Lower leg skin (tissue), 4 donors: ENCODE results near the gene WDR27. TPM values are rescaled to one million over a fixed set of nuclear protein-coding genes. Genes with fewer than 3 reads are reported as not detected.

ENCODE experiments used
- DNase-seq, 2 donors: peaks; one replicate each; pipeline ENCODE4 v3.0.0-alpha.2; 2019; ENCODE audit warnings: low spot score in 2 of 2
- H3K4me3 ChIP-seq: fragments of 200-600 bp; sonication (generic); 2 replicates; pipeline ENCODE4 v1.5.1; 2017; ENCODE audit warnings: mild to moderate bottlenecking, low read depth; ENCODE audit not compliant: poor library complexity, severe bottlenecking
- CTCF ChIP-seq, 3 donors: fragments of 450-650 bp; IDR thresholded peaks; one replicate each; pipeline ENCODE4 v1.5.1; 2016; ENCODE audit warnings: antibody characterized with exemption in 3 of 3, mild to moderate bottlenecking in 3 of 3, moderate library complexity in 2 of 3
- POLR2A ChIP-seq, 2 donors: fragments of 450-650 bp; IDR thresholded peaks; one replicate each; pipeline ENCODE4 v1.6.1; 2016 to 2017; ENCODE audit warnings: antibody characterized with exemption in 2 of 2, mild to moderate bottlenecking in 1 of 2, moderate library complexity in 1 of 2
- WGBS, 2 donors: methylation state at CpG; one replicate each; pipeline ENCODE4 v1.1.5; 2018; 5-methylcytosine and 5-hydroxymethylcytosine counted together
- intact Hi-C: fragments of 100-400 bp; cut with DNase I; formaldehyde crosslinking; loops from one replicate; pipeline ENCODE4 v1.15.0; 2023; ENCODE audit warnings: low total_unique reads
- total RNA-seq, 4 donors: library from RNA; depleted of rRNA; stranded (reverse); fragments of >200 nt; gene quantifications; one replicate each; pipeline ENCODE4 v1.1.0, GENCODE V29; 2016

Gene WDR27
- total RNA-seq, 4 donors from 2014 or later, result 15.7 to 40.0 (median 19.5) TPM

- no peak for TF ChIP-seq POLR2A (IDR thresholded peaks at IDR 0.05)
- no peak for TF ChIP-seq CTCF (IDR thresholded peaks at IDR 0.05)
- no peak overlapping the region for H3K4me3 ChIP-seq
- 52 to 58% methylated on average over 1 of the region's 1 CpG for WGBS, 2 donors
- no peak for DNase-seq
- intact Hi-C loops, result no loop called here
Observed at GRCh38 chr6:169592558-169592957, 109.3 kb downstream of the WDR27 start.

- no peak for DNase-seq
- intact Hi-C loops, result no loop called here
- 70 to 93% methylated on average over 4 of the region's 4 CpGs for WGBS, 2 donors
- H3K4me3 ChIP-seq, result no peak overlapping the region
- no peak for TF ChIP-seq CTCF (IDR thresholded peaks at IDR 0.05)
- TF ChIP-seq POLR2A (IDR thresholded peaks at IDR 0.05), result no peak
Observed at GRCh38 chr6:169591616-169592015, 110.2 kb downstream of the WDR27 start.

- intact Hi-C loops, result no loop called here
- no peak for DNase-seq
- TF ChIP-seq CTCF (IDR thresholded peaks at IDR 0.05) (no peak), POLR2A (IDR thresholded peaks at IDR 0.05) (no peak)
- 90 to 91% methylated on average over 10 of the region's 10 CpGs for WGBS, 2 donors
- H3K4me3 ChIP-seq, result no peak overlapping the region
Observed at GRCh38 chr6:169590376-169590939, 111.4 kb downstream of the WDR27 start.

GRCh38 chr6:169589699-169590257 lies 112.1 kb downstream of the WDR27 start:
- WGBS, 2 donors, result 49 to 58% methylated on average over 6 of the region's 6 CpGs
- DNase-seq, result no peak
- H3K4me3 ChIP-seq, result no peak overlapping the region
- no peak for TF ChIP-seq POLR2A (IDR thresholded peaks at IDR 0.05)
- no peak for TF ChIP-seq CTCF (IDR thresholded peaks at IDR 0.05)
- intact Hi-C loops, result no loop called here

GRCh38 chr6:169589293-169589692 lies 112.5 kb downstream of the WDR27 start:
- TF ChIP-seq CTCF (IDR thresholded peaks at IDR 0.05), result no peak
- TF ChIP-seq POLR2A (IDR thresholded peaks at IDR 0.05), result no peak
- intact Hi-C loops, result no loop called here
- 57 to 69% methylated on average over 3 of the region's 3 CpGs for WGBS, 2 donors
- DNase-seq, result no peak
- no peak overlapping the region for H3K4me3 ChIP-seq

GRCh38 chr6:169587975-169588374 lies 113.9 kb downstream of the WDR27 start:
- 97 to 98% methylated on average over 5 of the region's 5 CpGs for WGBS, 2 donors
- H3K4me3 ChIP-seq, result no peak overlapping the region
- no peak for DNase-seq
- intact Hi-C loops, result no loop called here
- TF ChIP-seq POLR2A (IDR thresholded peaks at IDR 0.05), result no peak
- TF ChIP-seq CTCF (IDR thresholded peaks at IDR 0.05), result no peak
